IPS DF 19.7 (cell line): ENCODE data around the gene COBLL1.

Source experiments
- DNase-seq: peaks from one replicate; pipeline ENCODE4 v3.0.0-alpha.2; 2013; ENCODE audit warnings: low read depth, low spot score

COBLL1 gene

DNA sequence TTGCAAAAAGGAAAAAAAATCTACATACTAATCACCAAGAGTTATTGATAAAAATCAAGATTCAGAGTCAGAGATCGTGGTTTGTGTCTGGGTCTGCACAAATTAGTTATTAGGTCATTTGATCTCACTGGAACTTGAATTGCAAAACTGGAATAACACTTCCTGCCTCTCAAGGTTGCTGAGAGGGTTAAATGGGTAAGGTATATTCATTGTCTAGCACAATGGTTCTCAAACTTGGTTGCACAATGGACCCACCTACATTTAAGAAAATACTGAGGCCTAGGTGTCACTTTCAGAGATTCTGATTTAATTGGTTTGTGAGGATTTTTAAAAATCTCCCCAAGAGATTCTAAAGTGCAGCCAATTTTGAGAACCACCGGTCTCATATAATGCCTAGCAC is 84.8 kb downstream of the COBLL1 start:
- no peak for DNase-seq

DNA sequence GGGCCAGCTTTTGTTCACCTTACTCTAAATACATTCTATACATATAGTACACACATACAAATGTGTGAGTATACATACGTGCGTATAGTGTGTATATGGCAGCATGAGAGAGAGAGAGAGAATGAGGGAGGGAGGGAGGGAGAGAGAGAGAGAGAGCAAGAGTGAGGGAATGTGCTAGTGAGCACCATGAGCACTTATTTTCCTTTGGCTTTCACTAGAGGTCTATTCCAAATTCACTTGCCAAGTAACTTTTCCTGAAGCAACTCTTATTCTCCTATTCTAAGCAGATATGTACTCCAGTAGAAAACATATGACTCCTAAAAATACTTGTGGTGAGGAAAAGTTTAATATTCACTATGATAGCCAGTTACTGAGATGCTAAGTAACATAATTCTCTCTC is 85.7 kb downstream of the COBLL1 start:
- no peak for DNase-seq

GRCh38 chr2:164754157-164755093 is 87.2 kb downstream of the COBLL1 start:
- DNase-seq = no peak

DNA sequence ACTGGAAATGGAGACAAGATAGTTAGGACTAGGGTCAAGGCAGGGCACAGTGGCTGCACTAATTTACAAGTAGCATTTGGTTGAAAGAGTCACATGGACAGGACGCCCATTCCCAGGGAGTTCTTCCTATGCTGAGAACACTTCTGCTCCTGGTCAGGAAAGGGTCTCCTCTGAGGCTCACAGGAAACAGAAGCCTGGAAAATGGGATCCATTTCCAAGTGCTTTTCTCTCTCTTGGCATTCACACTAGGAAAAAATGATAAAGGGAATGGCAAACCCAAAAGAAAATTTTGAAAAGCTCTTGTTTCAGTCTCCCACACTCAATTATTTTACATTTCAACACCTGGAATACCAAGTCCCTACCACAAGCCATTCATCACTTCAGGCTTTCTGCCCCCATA is 88.7 kb downstream of the COBLL1 start:
- no peak for DNase-seq

DNA sequence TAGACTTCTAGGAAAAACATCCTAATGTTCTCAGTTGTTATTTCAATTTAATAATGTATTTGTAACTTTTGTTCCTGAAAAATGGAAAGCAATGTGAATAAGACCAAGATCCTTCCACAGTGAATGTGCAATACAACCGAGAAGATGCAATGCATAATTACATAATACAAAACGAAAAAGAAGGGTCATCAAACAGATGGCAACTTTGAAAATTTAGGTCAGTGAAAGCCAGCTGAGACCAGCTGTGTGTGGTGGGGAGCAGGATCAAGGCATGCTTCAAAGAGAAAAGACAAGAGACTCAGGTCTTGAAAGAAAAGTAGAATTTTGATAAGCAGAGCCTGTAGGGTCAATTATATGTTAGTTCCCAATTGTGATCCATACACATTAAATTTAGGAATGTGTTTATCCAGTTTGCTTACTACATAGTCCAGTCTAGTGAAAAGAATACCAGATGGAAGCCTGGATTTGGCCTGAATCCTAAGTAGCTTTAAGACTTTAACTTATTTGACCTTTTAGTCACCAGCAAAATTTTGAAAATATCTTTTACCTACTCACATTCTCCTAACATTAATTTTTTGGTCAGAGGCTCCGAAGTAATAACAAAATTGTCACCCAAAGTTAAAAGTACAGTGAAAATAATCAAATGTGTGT is 93.7 kb downstream of the COBLL1 start:
- no peak for DNase-seq

- DNase-seq = no peak
These were observed 94.5 kb downstream of the COBLL1 start for GRCh38 chr2:164747140-164747539.

DNA sequence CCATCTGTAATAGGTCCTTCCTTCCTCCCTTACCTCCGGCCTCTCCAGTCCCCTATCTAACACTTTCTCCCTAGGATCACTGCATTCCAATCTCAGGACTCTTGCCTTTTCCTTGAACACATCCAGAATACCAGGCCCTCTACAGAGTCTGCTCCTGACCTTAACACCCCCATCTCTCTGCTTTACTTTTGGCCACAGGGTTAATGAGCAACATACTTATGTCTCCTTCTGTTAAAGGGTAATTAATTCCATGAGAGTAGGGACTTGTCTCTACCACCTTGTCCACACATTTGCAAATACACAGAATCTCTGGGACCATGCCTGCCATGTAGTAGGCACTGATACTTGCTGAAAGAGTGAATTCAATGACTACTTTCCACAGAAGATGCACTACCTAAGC is 94.9 kb downstream of the COBLL1 start:
- no peak for DNase-seq

DNA sequence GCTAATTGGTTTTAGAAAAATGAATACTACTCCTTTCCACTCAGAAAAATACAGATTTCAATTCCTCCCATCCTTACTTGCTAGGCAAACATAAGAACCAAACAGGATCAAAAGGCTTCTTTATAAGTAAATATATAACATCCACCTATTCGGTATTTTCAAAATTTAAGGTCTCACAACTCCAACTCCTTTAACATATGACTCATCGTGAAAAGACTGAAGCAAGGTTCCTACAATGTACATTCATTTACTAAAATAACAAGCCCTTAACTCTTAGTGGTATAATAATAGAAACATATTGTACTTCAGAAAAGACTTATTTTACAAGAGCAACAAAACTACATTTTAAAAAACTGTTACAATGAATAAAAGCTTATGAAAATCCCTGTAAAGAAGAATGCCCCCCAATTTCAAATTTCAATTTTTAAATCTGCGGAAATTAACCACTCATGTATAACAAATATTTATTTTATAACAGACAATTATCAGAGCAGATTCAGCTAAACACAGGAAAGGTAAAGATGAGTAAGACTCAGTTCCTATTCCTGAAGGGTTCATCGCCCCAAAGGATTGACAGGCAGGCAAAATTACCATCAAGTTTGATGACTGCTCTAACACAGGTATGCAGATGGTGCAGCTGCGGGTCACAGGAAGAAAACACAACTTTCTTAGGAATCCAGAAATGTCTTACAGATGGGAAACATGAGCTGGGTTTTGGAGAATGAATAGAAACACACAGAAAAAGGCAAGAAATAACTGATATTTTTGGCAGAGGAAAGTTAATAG is 96.4 kb downstream of the COBLL1 start:
- no peak for DNase-seq

GRCh38 chr2:164742738-164743317 is 98.8 kb downstream of the COBLL1 start:
- DNase-seq = no peak

GRCh38 chr2:164739966-164740365 is 101.7 kb downstream of the COBLL1 start:
- DNase-seq = no peak

DNA sequence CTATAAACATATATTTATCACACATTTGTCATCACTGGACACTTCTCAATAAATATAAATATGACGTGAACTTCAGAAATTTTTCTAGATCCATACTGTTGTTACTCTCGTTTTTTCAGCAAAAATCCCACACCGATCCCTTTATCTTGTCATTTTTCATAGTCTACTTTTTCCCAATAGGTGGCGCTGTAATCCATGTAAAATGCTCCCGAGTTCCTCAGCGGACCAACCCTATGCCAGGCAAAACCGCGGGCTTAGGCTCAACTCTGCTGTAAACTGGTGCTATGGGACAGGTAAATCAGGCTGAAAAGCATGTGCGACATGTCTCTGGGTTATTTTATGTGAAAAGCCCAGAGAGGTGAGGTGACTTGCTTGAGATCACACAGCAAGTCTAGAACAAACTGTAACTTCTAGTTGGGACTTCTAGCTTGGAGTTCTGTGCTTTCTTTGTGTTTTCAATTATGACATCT is 104.0 kb downstream of the COBLL1 start:
- DNase-seq = peak; percentile 65

- DNase-seq = no peak
These were observed 106.2 kb downstream of the COBLL1 start for GRCh38 chr2:164735309-164735919.

DNA sequence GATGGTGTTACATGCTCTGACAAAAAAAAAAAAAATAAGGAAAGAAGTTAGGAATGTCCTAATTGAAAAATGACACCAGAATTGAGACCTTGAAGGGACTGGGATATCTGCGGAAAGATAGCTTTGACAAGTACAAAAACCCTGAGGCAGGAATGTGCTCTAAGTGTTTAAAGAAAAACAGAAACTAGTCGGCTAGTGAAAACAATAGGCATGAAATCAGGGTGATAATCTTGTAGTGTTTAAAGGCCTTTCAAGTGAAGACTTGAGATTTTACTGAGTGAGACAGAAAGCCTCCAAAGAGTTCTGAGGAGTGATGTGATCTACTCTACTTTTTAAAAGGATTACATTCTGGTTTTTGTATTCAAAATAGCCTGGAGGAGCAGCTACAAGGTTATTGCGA is 107.4 kb downstream of the COBLL1 start:
- no peak for DNase-seq

- no peak for DNase-seq
These were observed 116.1 kb downstream of the COBLL1 start for GRCh38 chr2:164725542-164725941.

- DNase-seq = no peak
These were observed 118.8 kb downstream of the COBLL1 start for GRCh38 chr2:164722616-164723338.

DNA sequence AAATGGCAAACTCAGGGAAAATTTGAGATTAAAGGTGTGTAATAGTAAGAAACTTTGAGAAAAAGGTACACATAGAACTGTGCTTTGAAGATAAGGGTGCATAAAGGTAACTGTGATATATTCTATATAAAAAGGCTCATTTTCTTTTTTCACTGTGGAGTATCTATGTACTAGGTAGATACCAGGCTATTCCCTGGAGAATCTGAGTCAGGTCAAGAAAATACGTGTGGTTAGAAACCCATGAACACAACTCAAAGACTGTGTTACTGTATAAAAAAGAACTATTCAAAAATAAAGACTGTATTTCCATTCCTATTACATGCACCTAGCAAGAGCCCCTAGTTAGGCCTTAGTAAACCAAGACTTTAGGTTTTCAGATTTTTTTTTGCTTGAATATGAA is 120.2 kb downstream of the COBLL1 start:
- DNase-seq = no peak

GRCh38 chr2:164719996-164720941 is 121.4 kb downstream of the COBLL1 start:
- no peak for DNase-seq

DNA sequence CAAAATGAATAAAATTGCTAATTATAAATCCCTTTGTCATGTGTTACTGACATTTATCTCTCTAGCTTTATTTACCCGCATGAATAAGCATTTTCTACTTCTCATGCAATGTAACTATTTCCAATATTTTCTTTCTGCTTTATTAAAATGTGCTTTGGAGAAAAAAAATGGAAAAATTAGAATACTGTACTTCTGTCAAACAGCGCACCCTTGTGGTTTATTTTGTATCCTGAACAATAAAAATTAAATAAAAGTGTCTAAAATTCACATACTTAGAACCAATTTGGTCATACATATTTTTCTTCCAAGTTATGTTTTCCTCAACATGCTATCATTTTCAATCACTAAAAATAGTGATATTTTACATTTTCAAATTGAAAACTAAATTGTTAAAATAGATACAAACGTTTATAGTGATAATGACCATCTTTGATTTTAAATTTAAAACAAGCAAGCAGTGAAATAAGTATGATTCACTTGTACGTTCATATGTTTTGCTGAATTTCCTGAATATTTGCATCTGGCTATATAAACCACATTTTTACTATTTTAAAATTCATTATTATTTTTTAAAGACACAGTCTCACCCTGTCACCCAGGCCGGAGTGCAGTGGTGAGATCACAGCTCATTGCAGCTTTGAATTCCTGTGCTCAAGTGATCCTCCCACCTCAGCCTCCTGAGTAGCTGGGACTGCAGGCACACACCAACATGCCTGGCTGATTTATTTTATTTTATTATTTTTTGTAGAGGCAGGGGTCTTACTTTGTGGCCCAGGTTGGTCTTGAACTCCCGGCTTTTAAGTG is 124.4 kb downstream of the COBLL1 start:
- DNase-seq = no peak

DNA sequence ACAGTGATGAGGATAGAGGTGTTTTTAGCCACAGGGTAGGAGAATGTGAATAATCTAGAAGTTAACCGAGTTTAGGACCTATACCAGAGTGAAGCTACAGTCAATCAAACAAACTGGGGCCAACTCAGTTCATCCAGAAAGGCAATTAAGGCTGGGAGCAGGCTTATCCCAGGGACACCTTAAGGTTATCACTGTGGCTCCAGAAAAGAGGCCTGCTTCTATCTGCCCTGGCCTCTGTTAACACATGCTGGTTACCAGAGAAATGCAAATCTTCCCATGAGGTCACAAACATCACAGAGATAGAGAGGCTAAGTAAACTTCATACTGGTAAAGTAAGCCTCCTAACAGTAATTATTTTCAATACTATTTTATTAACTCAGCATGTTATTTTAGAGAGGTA is 127.2 kb downstream of the COBLL1 start:
- DNase-seq = no peak
